Measurements from ENCODE around the gene ATXN7L1. TPM values are rescaled to one million over a fixed set of nuclear protein-coding genes. Genes with fewer than 3 reads are reported as not detected.

The ATXN7L1 gene
- total RNA-seq, 1 donor from 2014 or later: 8.8 TPM

- no peak for DNase-seq
Observed at GRCh38 chr7:105827151-105827875, 49.1 kb downstream of the ATXN7L1 start.

- no peak for DNase-seq
Observed at GRCh38 chr7:105826143-105826542, 50.3 kb downstream of the ATXN7L1 start.

- no peak for DNase-seq
Observed at GRCh38 chr7:105825371-105825770, 51.0 kb downstream of the ATXN7L1 start.

- DNase-seq: no peak
Observed at GRCh38 chr7:105822806-105823205, 53.6 kb downstream of the ATXN7L1 start.

- no peak for DNase-seq
Observed at GRCh38 chr7:105821527-105821926, 54.9 kb downstream of the ATXN7L1 start.

- DNase-seq: no peak
Observed at GRCh38 chr7:105820363-105821066, 55.9 kb downstream of the ATXN7L1 start.

- DNase-seq: no peak
Observed at GRCh38 chr7:105819559-105819958, 56.8 kb downstream of the ATXN7L1 start.

GRCh38 chr7:105816954-105817615 lies 59.3 kb downstream of the ATXN7L1 start:
- DNase-seq: no peak

GRCh38 chr7:105816266-105816843 lies 60.0 kb downstream of the ATXN7L1 start:
- DNase-seq: no peak

- DNase-seq: peak; percentile 37
Observed at GRCh38 chr7:105815576-105815975, 60.8 kb downstream of the ATXN7L1 start.

- DNase-seq: no peak
Observed at GRCh38 chr7:105814481-105814880, 61.9 kb downstream of the ATXN7L1 start.

GRCh38 chr7:105811189-105811847 lies 65.1 kb downstream of the ATXN7L1 start:
- no peak for DNase-seq

GRCh38 chr7:105810556-105810955 lies 65.8 kb downstream of the ATXN7L1 start:
- DNase-seq: no peak

GRCh38 chr7:105808703-105809590 lies 67.5 kb downstream of the ATXN7L1 start:
- DNase-seq: peak; percentile 81

GRCh38 chr7:105808209-105808608 lies 68.2 kb downstream of the ATXN7L1 start:
- no peak for DNase-seq

GRCh38 chr7:105807448-105807762 lies 69.0 kb downstream of the ATXN7L1 start:
- DNase-seq: no peak

GRCh38 chr7:105806592-105807447 lies 69.6 kb downstream of the ATXN7L1 start:
- peak; percentile 78 for DNase-seq

GRCh38 chr7:105805447-105806019 lies 70.9 kb downstream of the ATXN7L1 start:
- no peak for DNase-seq

- DNase-seq: no peak
Observed at GRCh38 chr7:105803429-105803736, 73.0 kb downstream of the ATXN7L1 start.

- no peak for DNase-seq
Observed at GRCh38 chr7:105802604-105803428, 73.6 kb downstream of the ATXN7L1 start.

All from dermis blood vessel endothelial cell (primary cell).